HepG2 (cell line): ENCODE results near the gene TOP1. TPM values are rescaled to one million over a fixed set of nuclear protein-coding genes. Genes with fewer than 3 reads are reported as not detected.

Experiments
- ARID2 ChIP-seq: sonication (generic); formaldehyde crosslinking; IDR thresholded peaks from 2 replicates; pipeline ENCODE4 v1.8.1; 2022; ENCODE audit warnings: mild to moderate bottlenecking, missing genetic modification reagents, borderline replicate concordance
- ASH2L ChIP-seq: fragments of 300-600, 200-600 bp; sonication (generic); IDR thresholded peaks from 2 replicates; pipeline ENCODE4 v1.7.0; 2017; ENCODE audit warnings: low read depth, mild to moderate bottlenecking, moderate library complexity, mixed read lengths, low read length; ENCODE audit not compliant: insufficient read length
- ATF7-NPFF ChIP-seq: sonication (generic); formaldehyde crosslinking; IDR thresholded peaks from 2 replicates; pipeline ENCODE4 v1.8.1; 2023; ENCODE audit warnings: mild to moderate bottlenecking, low read depth, missing genetic modification reagents, moderate library complexity
- E2F1 ChIP-seq: sonication (generic); formaldehyde crosslinking; IDR thresholded peaks from 2 replicates; pipeline ENCODE4 v1.5.0; 2020; ENCODE audit warnings: missing genetic modification reagents
- FLYWCH1 ChIP-seq: sonication (generic); formaldehyde crosslinking; IDR thresholded peaks from 2 replicates; pipeline ENCODE4 v1.8.1; 2023; ENCODE audit warnings: mild to moderate bottlenecking, missing genetic modification reagents
- FOXA1 ChIP-seq, 2 experiments: fragments of 450-650 bp in 1 of 2; sonication (generic) in 1 of 2; formaldehyde crosslinking in 1 of 2; IDR thresholded peaks; 2 replicates each; pipeline versions ENCODE4 v1.4.0 to v1.6.1; 2016 to 2020; ENCODE audit warnings: missing genetic modification reagents in 1 of 2
- FOXK2 ChIP-seq: fragments of 450-650 bp; IDR thresholded peaks from 2 replicates; pipeline ENCODE4 v1.6.1; 2016
- GTF2F1 ChIP-seq: fragments of 150-350 bp; IDR thresholded peaks from 2 replicates; pipeline ENCODE4 v1.6.1; 2014; ENCODE audit warnings: low read length
- HES4 ChIP-seq: sonication (generic); formaldehyde crosslinking; IDR thresholded peaks from 2 replicates; pipeline ENCODE4 v1.9.0; 2021; ENCODE audit warnings: mild to moderate bottlenecking, missing genetic modification reagents, borderline replicate concordance
- HNRNPL ChIP-seq: fragments of 200-400 bp; formaldehyde crosslinking; IDR thresholded peaks from 2 replicates; pipeline ENCODE4 v1.6.1; 2017; ENCODE audit warnings: mild to moderate bottlenecking, low read depth, low read length
- JUN ChIP-seq: sonication (generic); formaldehyde crosslinking; IDR thresholded peaks from 2 replicates; pipeline ENCODE4 v1.4.0; 2020; ENCODE audit warnings: mild to moderate bottlenecking, missing genetic modification reagents
- MXD3 ChIP-seq: IDR thresholded peaks from 2 replicates; pipeline ENCODE4 v1.6.1; 2016; ENCODE audit warnings: mild to moderate bottlenecking, missing biosample characterization, missing genetic modification reagents
- NCOA2 ChIP-seq: sonication (generic); formaldehyde crosslinking; IDR thresholded peaks from 2 replicates; pipeline ENCODE4 v1.8.0; 2022; ENCODE audit warnings: inconsistent platforms
- NFE2L1 ChIP-seq: sonication (generic); formaldehyde crosslinking; IDR thresholded peaks from 2 replicates; pipeline ENCODE4 v1.4.0; 2020; ENCODE audit warnings: missing genetic modification reagents, mild to moderate bottlenecking, borderline replicate concordance
- NFIB ChIP-seq: sonication (generic); formaldehyde crosslinking; IDR thresholded peaks from 2 replicates; pipeline ENCODE4 v1.9.0; 2021; ENCODE audit warnings: missing genetic modification reagents, mild to moderate bottlenecking, borderline replicate concordance
- PRMT3 ChIP-seq: sonication (generic); formaldehyde crosslinking; IDR thresholded peaks from 2 replicates; pipeline ENCODE4 v1.8.1; 2022; ENCODE audit warnings: low read depth, mild to moderate bottlenecking, moderate library complexity, missing genetic modification reagents, borderline replicate concordance
- SIX4 ChIP-seq: sonication (generic); formaldehyde crosslinking; IDR thresholded peaks from 2 replicates; pipeline ENCODE4 v1.4.0; 2020; ENCODE audit warnings: missing genetic modification reagents
- STAT6 ChIP-seq: sonication (generic); formaldehyde crosslinking; IDR thresholded peaks from 2 replicates; pipeline ENCODE4 v1.4.0; 2020; ENCODE audit warnings: missing genetic modification reagents, mild to moderate bottlenecking, borderline replicate concordance
- ZBTB1 ChIP-seq: sonication (generic); formaldehyde crosslinking; IDR thresholded peaks from 2 replicates; pipeline ENCODE4 v1.4.0; 2020; ENCODE audit warnings: missing genetic modification reagents, borderline replicate concordance
- ZBTB25 ChIP-seq: IDR thresholded peaks from 2 replicates; pipeline ENCODE4 v1.6.1; 2018; ENCODE audit warnings: missing genetic modification reagents
- ZBTB37 ChIP-seq: sonication (generic); formaldehyde crosslinking; IDR thresholded peaks from 2 replicates; pipeline ENCODE4 v1.4.0; 2020; ENCODE audit warnings: mild to moderate bottlenecking, missing genetic modification reagents
- ZFAT ChIP-seq: sonication (generic); formaldehyde crosslinking; conservative IDR thresholded peaks from 2 replicates; pipeline ENCODE4 v1.8.1; 2023; ENCODE audit warnings: missing genetic modification reagents, inconsistent platforms
- ZNF207 ChIP-seq: fragments of 450-650 bp; IDR thresholded peaks from 2 replicates; pipeline ENCODE4 v1.6.1; 2016; ENCODE audit warnings: antibody characterized with exemption, borderline replicate concordance
- polyA plus RNA-seq, 8 experiments: library from polyadenylated mRNA; depleted of rRNA in 3 of 8; stranded (reverse) in 7 of 8; unstranded in 1 of 8; fragments of >200 nt; fragmentation: Illumina TruSeq in 4 of 8; extraction: Trizol in 4 of 8; gene quantifications; 2 replicates each; pipeline versions ENCODE4 v1.2.1 to v1.2.3, GENCODE V29; 2011 to 2016; ENCODE audit warnings: low read depth in 4 of 8, missing spikeins in 1 of 8, mixed read lengths in 1 of 8; ENCODE audit not compliant: insufficient read depth in 1 of 8
- total RNA-seq, 5 experiments: library from RNA; depleted of rRNA; stranded (reverse); fragments of >200 nt; fragmentation: Illumina TruSeq; extraction: Trizol; gene quantifications; 2 replicates each; pipeline ENCODE4 v1.2.3, GENCODE V29; 2016; ENCODE audit warnings: low read depth in 1 of 5

The TOP1 gene
- total and polyA plus RNA-seq, 2 of the 13 experiments (the other 11 are each of a cell fraction or from before 2014, with no cell fraction given), result 10.2 to 19.4 TPM

- TF ChIP-seq STAT6 (no peak), JUN (CRISPR knock-in tag) (no peak; the same call in 1 of the 2 replicates), GTF2F1 (no peak), MXD3 (CRISPR knock-in tag) (0 out of 2 replicates have a peak, but pooled peaks have one; percentile 33), ZFAT (CRISPR knock-in tag) (peak; percentile 56; the same call in 1 of the 2 replicates), ZBTB37 (CRISPR knock-in tag) (peak; percentile 5; the same call in 1 of the 2 replicates), HNRNPL (no peak), NFE2L1 (no peak), NFIB (no peak), ATF7-NPFF (CRISPR knock-in tag) (peak; percentile 57; the same call in 1 of the 2 replicates), ZBTB1 (CRISPR knock-in tag) (no peak), NCOA2 (CRISPR knock-in tag) (peak; percentile 10), ARID2 (no peak), ZBTB25 (CRISPR knock-in tag) (no peak), ZNF207 (no peak), ASH2L (no peak), FLYWCH1 (CRISPR knock-in tag) (peak; percentile 65; the same call in 1 of the 2 replicates), SIX4 (no peak), E2F1 (no peak), FOXA1 (IDR thresholded peaks at IDR 0.05) (no peak), FOXA1 (CRISPR knock-in tag; IDR thresholded peaks at IDR 0.05) (no peak), FOXK2 (no peak), HES4 (CRISPR knock-in tag) (peak; percentile 34; the same call in 1 of the 2 replicates), PRMT3 (CRISPR knock-in tag) (no peak; the same call in none of the 2 replicates)
These were observed 109.2 kb downstream of the TOP1 start (continued) for GRCh38 chr20:41137614-41138474.
